ENCODE measurements around the gene SIPA1L3. TPM values are rescaled to one million over a fixed set of nuclear protein-coding genes. Genes with fewer than 3 reads are reported as not detected.

Gene SIPA1L3
- total and polyA plus RNA-seq, 10 of the 15 experiments (the other 5 are each of a cell fraction or from before 2014, with no cell fraction given): 0.24 to 66.2 (median 19.1) TPM

- TF ChIP-seq CTCF (IDR thresholded peaks at IDR 0.05 in 2 of 3, conservative IDR thresholded peaks at IDR 0.05 in 1 of 3; ENCODE audit: control insufficient read depth in 2 of 3, extremely low read depth in 1 of 3, insufficient read depth in 1 of 3, low read depth in 3 of 3, low read length in 3 of 3) (no peak), CBX5 (IDR thresholded peaks at IDR 0.05; ENCODE audit: low read depth) (no peak), MEF2A (IDR thresholded peaks at IDR 0.05; ENCODE audit: insufficient read depth, low read depth, low read length) (no peak)
Observed at GRCh38 chr19:37997911-37998344, 90.9 kb downstream of the SIPA1L3 start (continued).

- peaks cover 4 to 6% of the 10 kb centered on the region in 2 experiments for H3K36me3 ChIP-seq (ENCODE audit: control insufficient read depth in 2 of 2, insufficient read depth in 2 of 2, low read length in 1 of 2)
- BruUV-seq (replicated peaks): TSS peak; percentile 45
- intact Hi-C loops (cut with micrococcal nuclease; ENCODE audit: unreplicated experiment): no loop called here
- DNase-seq (ENCODE audit: low read depth, low spot score): no peak
- no peaks in the 10 kb centered on the region for H3K27me3 ChIP-seq (replicated peaks in 1 of 2; ENCODE audit: control insufficient read depth in 2 of 2, insufficient read depth in 2 of 2, low read length in 1 of 2)
- ATAC-seq: no peak
- H3K27ac ChIP-seq (ENCODE audit: control insufficient read depth, insufficient read depth): no peak overlapping the region
- TF ChIP-seq, protein P1, sequence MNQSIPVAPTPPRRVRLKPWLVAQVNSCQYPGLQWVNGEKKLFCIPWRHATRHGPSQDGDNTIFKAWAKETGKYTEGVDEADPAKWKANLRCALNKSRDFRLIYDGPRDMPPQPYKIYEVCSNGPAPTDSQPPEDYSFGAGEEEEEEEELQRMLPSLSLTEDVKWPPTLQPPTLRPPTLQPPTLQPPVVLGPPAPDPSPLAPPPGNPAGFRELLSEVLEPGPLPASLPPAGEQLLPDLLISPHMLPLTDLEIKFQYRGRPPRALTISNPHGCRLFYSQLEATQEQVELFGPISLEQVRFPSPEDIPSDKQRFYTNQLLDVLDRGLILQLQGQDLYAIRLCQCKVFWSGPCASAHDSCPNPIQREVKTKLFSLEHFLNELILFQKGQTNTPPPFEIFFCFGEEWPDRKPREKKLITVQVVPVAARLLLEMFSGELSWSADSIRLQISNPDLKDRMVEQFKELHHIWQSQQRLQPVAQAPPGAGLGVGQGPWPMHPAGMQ (IDR thresholded peaks at IDR 0.05; ENCODE audit: borderline replicate concordance): no peak
- TF ChIP-seq TCF7 (IDR thresholded peaks at IDR 0.05; ENCODE audit: borderline replicate concordance) (no peak), PML (IDR thresholded peaks at IDR 0.05; ENCODE audit: low read length) (no peak), HDGF (IDR thresholded peaks at IDR 0.05) (0 out of 2 replicates have a peak, but pooled peaks have one; percentile 33)
- ChIA-PET CTCF (interaction anchor here (0.8 to 3.1 kb wide), 4 partner anchors 12 to 97 kb away, joined by 3 to 14 read pairs (median 4); no protein-coding TSS in a partner anchor), POLR2A (interaction anchor here (2.2 kb wide), 1 partner anchor 12 kb away, joined by 9 read pairs; no protein-coding TSS in a partner anchor), SMC1A (ENCODE audit: uncharacterized antibody, unreplicated experiment) (interaction anchor here (1.1 to 2.9 kb wide), 5 partner anchors 13 to 92 kb away, joined by 3 to 15 read pairs (median 3); partner anchors contain the start of genes SIPA1L3 and WDR87), RAD21 (ENCODE audit: unreplicated experiment) (interaction anchor here (1.3 to 1.5 kb wide), 3 partner anchors 12 to 20 kb away, joined by 3 read pairs; no protein-coding TSS in a partner anchor)
- peaks cover 34% of the 10 kb centered on the region for H3K79me2 ChIP-seq (ENCODE audit: control insufficient read depth, insufficient read depth, low read length)
- H3K9ac ChIP-seq (ENCODE audit: control insufficient read depth, insufficient read depth, low read length): no peak overlapping the region
- in situ Hi-C loops (cut with MboI): no loop called here
- no peak overlapping the region for H3K4me2 ChIP-seq (ENCODE audit: control insufficient read depth, insufficient read depth)
- peaks cover 12% of the 10 kb centered on the region for H3K4me1 ChIP-seq (ENCODE audit: control insufficient read depth, insufficient read depth, low read length)
- H3K9me3 ChIP-seq (replicated peaks; ENCODE audit: control insufficient read depth, insufficient read depth, low read length): no peaks in the 10 kb centered on the region
- no peak overlapping the region for H2AFZ ChIP-seq (ENCODE audit: control insufficient read depth, low read depth, low read length)
- no peaks in the 10 kb centered on the region for H4K20me1 ChIP-seq (ENCODE audit: control insufficient read depth, insufficient read depth)
- 77% methylated on average over 3 of the region's 3 CpGs for WGBS (ENCODE audit: insufficient coverage, insufficient replicate concordance, low lambda C conversion rate, missing lambda C conversion rate)
- H3K4me3 ChIP-seq: no peak overlapping the region
- no peak for FAIRE-seq
Observed at GRCh38 chr19:37998801-37999308, 91.8 kb downstream of the SIPA1L3 start.

All from GM12878 (cell line).